ENCODE data around the gene GINS1.

Gene GINS1

DNA sequence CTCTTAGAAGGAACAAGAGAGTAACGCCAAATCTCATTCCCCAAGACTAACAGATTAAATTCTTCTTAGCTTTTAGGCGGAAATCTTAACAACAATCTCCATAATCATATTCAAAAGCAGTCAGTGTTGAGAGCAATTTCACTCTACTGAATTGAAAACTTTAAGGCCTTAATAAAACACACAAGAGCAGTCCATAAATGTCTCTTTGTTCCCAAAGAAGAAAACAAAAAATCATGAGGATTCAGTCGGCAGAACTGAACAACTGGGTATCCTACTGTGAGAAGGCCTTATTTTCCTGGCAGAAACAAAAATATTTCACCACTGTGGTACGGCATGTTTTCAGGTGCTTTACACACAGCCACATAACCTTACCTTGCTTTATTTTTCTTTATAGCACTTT lies 31.2 kb upstream of the GINS1 start:
- Histone ChIP-seq H3K27me3 (ENCODE audit: insufficient read depth, low read depth, severe bottlenecking) (no peaks in the 10 kb centered on the region), H3K9me3 (ENCODE audit: severe bottlenecking) (no peaks in the 10 kb centered on the region), H3K36me3 (peaks cover 11% of the 10 kb centered on the region; the same call in 1 of the 2 replicates), H3K4me3 (ENCODE audit: low read depth, low read length) (no peak overlapping the region), H3K27ac (no peak overlapping the region)
- no peak for DNase-seq
- TF ChIP-seq, protein P1, sequence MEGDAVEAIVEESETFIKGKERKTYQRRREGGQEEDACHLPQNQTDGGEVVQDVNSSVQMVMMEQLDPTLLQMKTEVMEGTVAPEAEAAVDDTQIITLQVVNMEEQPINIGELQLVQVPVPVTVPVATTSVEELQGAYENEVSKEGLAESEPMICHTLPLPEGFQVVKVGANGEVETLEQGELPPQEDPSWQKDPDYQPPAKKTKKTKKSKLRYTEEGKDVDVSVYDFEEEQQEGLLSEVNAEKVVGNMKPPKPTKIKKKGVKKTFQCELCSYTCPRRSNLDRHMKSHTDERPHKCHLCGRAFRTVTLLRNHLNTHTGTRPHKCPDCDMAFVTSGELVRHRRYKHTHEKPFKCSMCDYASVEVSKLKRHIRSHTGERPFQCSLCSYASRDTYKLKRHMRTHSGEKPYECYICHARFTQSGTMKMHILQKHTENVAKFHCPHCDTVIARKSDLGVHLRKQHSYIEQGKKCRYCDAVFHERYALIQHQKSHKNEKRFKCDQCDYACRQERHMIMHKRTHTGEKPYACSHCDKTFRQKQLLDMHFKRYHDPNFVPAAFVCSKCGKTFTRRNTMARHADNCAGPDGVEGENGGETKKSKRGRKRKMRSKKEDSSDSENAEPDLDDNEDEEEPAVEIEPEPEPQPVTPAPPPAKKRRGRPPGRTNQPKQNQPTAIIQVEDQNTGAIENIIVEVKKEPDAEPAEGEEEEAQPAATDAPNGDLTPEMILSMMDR (IDR thresholded peaks at IDR 0.05; ENCODE audit: low read depth, low read length) = no peak

DNA sequence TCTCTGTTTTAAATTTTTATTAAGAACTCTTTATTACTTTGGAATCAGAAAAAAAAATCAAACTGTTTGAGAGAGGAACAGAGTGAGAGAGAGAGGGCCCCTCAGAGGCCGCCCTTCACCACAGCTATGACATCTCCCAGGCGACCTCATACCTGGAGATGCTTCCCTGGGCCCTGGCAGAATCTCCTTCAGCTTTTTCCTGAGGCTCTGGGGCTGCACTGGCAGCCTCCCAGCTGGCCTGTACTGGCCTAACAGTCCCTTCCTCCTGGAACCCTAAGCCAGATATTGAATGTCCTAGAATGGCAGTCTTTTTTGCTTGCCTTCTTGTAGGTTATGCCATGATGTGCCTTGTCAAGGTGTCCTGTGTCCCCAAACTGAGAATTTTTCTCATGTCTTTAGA lies 30.6 kb upstream of the GINS1 start:
- H3K36me3 ChIP-seq = peaks cover 14% of the 10 kb centered on the region
- H3K4me3 ChIP-seq (ENCODE audit: low read depth, low read length) = no peak overlapping the region
- H3K27me3 ChIP-seq (ENCODE audit: insufficient read depth, low read depth, severe bottlenecking) = no peaks in the 10 kb centered on the region
- no peak overlapping the region for H3K27ac ChIP-seq
- TF ChIP-seq, protein P1 (IDR thresholded peaks at IDR 0.05; ENCODE audit: low read depth, low read length) = no peak
- no peak for DNase-seq
- no peaks in the 10 kb centered on the region for H3K9me3 ChIP-seq (ENCODE audit: severe bottlenecking)

DNA sequence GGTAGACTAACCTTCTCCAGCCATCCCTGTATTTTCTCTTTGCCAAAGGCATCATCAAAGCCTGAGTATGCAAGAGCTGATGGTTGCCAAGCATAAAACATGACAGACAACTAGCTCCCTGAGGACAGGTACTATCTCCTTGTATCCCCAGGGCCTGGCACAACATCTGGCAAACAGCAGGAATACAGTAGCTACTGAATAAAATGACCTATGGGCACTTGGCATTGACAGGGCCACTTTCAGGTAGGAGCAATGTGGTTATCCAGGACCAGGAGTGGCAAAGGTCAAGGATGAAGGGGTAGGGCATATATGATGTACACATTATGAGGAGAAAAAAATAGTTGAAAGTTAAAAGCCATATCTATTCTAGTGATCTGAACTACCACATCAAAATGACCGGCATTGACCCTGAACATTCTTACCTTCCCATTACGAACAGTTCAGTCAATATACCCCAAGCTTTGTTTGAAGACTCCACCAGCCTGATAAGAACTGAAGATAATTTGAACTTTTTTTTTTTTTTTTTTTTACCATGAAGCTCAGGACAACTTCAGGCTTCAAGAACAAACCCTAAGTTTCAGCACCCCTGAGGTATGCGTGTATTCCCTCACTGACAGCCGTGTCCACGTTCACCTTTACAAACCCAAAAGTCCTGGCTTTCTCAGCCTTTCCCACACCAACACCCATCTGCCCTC lies 29.1 kb upstream of the GINS1 start:
- Histone ChIP-seq H3K27ac (no peak overlapping the region), H3K36me3 (peaks cover 17% of the 10 kb centered on the region), H3K4me3 (ENCODE audit: low read depth, low read length) (no peak overlapping the region), H3K27me3 (ENCODE audit: insufficient read depth, low read depth, severe bottlenecking) (no peaks in the 10 kb centered on the region), H3K9me3 (ENCODE audit: severe bottlenecking) (no peaks in the 10 kb centered on the region)
- no peak for DNase-seq
- TF ChIP-seq, protein P1 (IDR thresholded peaks at IDR 0.05; ENCODE audit: low read depth, low read length) = no peak

DNA sequence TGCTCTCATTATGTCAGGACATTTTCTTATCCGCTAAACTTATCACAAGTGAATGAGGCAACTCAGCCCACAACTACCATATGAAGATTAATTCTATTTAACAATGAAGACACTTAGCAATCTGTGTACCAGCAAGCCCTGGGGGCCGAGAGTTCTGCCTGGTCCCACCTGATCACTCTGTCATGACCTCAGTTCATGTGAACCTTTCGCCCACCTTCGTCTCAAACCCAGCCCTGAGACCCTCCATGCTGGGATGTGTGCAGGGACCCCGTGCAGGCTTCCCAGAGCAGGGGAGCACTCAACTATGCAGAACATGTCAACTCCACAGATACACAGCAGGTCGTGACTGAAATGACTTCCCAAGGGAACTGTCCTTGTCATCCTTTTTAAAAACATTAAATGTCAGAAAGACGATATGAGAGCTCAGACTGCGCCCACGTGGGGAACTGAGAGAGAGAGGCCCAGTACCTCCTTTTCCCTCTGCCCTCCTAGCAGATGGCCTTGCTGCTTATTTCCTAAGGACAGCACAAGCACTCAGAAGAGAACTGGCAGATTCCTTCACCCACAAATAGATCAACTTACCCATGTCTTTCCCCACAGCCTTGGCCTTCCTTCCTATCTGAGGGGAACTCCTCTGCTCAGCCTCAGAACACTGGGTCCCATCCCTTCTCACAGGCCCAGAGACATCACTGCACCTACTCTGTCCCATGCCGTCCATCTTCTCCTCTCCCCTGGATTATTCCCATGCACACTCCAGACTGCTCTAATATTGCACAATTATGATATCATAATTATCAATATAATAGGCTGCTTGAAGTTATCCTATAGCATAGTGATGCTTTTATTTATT lies 28.4 kb upstream of the GINS1 start:
- TF ChIP-seq, protein P1 (IDR thresholded peaks at IDR 0.05; ENCODE audit: low read depth, low read length) = no peak
- no peak overlapping the region for H3K4me3 ChIP-seq (ENCODE audit: low read depth, low read length)
- no peak for DNase-seq
- no peak overlapping the region for H3K27ac ChIP-seq
- H3K9me3 ChIP-seq (ENCODE audit: severe bottlenecking) = no peaks in the 10 kb centered on the region
- H3K36me3 ChIP-seq = peaks cover 17% of the 10 kb centered on the region
- no peaks in the 10 kb centered on the region for H3K27me3 ChIP-seq (ENCODE audit: insufficient read depth, low read depth, severe bottlenecking)

DNA sequence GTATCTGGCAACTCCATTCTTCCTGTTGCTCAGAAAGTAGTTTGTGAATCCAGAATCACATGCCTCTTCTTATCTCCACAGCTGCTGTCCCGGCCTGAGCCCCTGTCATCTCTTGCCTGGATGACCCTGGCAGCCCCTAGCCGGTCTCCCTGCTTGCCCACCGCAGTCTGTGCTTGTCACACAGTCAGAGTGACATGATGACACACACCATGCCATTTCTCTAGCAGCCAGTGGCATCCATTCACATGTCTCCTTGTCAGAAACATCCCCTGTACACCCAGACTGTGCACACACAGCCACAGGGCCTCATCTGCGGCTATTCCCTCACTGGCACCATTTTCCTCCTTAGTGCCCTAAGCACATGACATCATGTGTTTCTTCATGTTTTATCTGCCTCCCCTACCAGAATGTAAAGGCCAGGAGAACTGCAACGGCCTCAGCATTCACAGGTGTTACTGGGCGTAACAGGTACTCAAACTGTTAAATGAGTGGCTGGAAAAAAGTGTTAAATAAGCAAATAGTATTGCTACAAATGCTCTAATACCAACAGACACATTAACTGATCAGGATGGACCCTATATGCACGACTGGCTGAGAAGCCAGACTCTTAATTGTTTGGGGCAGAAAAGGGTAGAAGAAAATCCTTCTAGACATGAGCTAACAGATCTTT lies 26.4 kb upstream of the GINS1 start:
- Histone ChIP-seq H3K4me3 (ENCODE audit: low read depth, low read length) (no peak overlapping the region), H3K36me3 (peaks cover 17% of the 10 kb centered on the region), H3K27ac (no peak overlapping the region), H3K9me3 (ENCODE audit: severe bottlenecking) (no peaks in the 10 kb centered on the region), H3K27me3 (ENCODE audit: insufficient read depth, low read depth, severe bottlenecking) (no peaks in the 10 kb centered on the region)
- TF ChIP-seq, protein P1 (IDR thresholded peaks at IDR 0.05; ENCODE audit: low read depth, low read length) = no peak
- no peak for DNase-seq

Data from WERI-Rb-1 (cell line).